ENCODE data around the gene TEX22.

Gene TEX22

GRCh38 chr14:105400016-105400415 lies 1.7 kb downstream of the TEX22 start:
- DNase-seq, result no peak

DNA sequence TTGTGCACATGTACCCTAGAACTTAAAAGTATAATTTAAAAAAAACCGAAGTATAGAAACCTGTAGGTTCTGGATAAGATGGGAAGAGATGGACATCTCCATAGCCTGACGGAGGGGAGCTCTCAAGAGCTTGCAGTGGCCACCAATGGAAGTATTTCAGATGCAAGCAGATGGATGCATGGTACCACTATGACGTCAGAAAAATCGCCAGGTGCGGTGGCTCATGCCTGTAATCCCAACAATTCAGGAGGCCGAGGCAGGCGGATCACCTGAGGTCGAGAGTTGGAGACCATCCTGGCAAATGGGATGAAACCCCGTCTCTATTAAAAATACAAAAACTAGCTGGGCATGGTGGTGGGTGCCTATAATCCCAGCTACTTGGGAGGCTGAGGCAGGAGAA lies 3.4 kb downstream of the TEX22 start:
- DNase-seq, result no peak

DNA sequence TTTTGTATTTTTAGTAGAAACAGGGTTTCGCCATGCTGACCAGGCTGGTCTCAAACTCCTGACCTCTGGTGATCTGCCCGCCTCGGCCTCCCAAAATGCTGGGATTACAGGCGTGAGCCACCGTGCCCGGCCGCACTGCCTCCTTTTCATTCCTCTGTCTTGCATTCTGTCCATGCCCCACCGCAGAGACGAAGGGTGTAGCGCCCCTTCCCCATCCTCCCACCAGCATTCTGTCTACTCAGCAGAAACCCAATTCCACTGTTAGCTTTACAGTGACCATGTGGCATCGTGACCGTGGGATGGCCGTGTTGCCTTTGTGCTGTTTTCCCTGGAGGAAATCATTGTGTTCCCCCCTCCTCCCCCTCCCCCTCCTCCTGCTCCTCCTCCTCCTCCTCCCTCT lies 10.3 kb downstream of the TEX22 start:
- no peak for DNase-seq

- DNase-seq, result no peak
Measured at GRCh38 chr14:105409364-105409763, 11.0 kb downstream of the TEX22 start.

DNA sequence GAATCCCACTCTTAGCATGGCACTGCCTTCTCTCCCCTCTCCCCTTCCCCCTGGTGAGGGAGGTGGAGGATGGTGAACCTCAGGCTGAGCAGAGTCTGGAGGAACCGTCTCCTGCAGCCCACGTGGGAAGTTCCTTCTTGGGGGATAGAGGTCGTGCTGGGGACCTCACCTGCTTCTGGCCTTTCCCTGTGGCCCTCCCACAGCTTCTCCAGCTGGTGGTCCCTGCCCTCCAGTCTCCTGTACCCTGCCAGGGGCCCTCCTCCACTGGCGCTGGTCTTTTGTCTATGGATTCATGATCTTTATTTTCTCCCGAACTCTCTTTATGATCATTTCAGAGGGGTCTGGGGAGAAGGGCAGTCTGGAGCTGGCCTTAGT lies 12.3 kb downstream of the TEX22 start:
- DNase-seq, result no peak

GRCh38 chr14:105411017-105411941 lies 12.9 kb downstream of the TEX22 start:
- peak; percentile 77 for DNase-seq

DNA sequence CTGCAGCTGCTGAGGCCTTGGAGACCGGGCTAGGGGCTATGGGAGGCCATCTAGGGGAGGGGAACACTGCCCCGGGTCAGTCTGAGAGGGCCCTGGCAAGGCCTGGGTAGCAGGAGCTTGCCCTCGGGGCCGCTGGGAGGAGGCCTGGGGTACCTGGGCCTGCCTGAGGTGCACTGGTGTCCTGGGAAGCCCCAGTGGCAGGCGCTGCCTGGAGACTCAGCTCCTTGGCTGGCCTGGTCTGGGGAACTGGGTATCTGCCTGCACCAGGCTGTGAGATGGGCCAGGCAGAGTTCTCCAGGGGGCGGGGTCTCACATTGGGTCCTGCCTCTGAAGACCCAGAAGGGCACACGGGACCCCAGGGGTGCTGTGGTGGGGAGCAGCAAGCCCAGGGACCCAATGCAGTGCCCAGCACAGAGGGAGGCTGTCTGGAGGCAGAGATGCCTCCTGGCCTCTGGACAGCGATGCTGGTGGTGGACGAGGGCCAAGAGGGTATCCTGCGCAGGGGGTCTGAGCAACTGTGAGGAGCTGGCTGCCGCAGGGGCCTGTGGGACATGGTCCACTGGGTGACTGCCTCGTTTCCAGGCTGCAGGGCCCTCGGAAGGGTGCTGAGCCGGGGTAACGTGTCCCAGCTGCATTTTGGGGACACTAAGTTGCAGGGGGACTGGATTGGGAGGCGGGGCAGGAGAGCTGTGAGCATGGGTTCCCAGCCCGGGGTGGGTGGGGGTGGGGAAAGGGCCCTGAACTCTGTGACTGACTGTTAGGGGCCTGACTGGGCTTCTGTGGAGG lies 13.8 kb downstream of the TEX22 start:
- no peak for DNase-seq

DNA sequence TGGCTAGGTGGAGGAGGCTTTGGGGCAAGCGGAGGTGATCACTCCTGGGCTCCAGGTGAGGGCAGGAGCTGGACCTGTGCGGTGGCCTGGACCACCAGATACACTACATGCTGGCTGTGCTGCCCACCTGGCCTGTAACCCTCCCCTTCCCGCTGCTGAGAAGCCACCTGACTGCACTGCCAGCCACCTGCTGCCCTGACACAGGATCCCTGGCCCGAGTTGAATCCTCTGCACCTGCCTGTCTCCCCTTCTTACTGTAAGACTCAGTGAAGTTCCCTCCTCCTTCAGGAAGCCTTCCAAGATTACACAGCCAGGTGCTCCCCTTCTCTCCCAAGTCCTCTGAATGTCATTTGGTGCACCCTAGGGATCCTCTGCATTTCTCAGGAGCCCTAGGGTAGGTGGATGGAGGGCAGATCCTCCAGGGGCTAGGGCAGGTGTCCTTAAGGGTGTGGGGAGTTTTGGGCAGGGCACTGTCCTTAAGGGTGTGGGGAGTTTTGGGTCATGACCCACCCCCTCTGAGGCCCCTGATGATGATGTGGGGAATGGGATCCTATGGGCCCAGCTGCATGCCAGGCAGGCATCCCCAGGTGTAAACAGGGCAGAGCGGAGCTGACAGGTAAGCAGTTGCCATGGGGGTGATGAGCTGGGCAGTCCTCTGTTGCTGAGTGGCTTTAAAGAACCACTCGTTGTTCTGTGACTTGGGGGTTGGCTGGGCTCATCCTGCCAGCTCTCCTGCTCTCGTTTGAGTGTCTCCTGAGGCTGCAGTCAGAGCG lies 14.6 kb downstream of the TEX22 start:
- DNase-seq, result no peak

DNA sequence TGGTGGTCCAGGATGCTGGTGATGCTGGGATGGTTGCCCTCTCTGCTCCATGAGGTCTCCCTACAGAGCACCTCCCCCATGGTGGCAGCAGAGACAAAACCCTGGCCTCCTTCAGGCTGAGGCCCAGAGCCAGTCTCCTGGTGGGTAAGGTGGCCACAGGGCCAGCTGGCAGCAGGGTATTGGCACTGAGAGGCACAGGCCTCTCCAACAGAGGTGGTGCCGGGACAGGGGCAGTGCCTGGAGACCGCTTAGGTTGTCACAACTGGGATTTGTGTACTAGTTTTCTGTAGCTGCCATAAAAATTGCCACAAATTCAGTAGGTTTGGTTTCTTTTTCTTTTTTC lies 15.2 kb downstream of the TEX22 start:
- DNase-seq, result no peak

DNA sequence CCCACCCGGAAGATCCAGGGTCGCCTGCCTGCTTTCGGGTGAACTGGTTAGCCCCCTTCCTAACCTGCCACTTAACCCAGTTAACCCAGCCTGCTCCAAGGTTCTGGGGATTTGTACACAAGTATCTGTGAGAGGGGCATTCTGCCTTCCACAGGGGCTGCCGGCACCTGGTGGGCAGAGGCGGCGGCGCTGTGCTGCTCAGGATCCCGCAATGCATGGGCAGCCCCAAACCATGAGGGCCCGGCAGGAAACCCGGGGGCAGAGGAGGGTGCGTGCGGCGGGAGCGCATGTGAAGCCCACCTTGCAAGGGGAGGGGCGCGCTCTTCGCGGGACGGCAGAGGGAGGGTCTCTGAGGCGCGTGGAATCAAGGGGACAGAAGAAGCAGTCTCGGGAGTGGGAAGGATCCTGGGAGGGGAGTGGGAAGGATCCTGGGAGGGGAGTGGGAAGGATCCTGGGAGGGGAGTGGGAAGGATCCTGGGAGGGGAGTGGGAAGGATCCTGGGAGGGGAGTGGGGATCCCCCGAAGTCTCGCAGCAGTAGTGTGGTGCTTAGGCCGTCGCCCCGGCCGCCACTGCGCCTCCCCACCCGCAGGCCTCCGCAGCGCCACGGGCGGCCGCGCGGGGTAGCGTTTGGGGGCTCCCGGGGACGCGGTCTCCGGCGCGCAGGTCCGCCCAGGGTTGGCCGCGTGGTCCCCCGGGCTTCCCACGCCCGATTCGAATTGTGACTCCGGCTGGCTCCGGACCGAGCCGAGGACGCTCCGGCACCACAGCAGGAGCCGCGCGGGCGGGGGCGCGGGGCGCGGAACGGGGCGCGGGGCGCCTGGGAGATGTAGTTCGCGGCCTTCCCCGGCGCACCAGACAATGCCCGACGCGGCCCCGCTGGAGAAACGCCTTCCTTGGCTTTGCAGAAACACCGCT lies 16.4 kb downstream of the TEX22 start:
- peak; percentile 86 for DNase-seq

GRCh38 chr14:105415481-105416428 lies 17.4 kb downstream of the TEX22 start:
- DNase-seq, result no peak

- no peak for DNase-seq
Measured at GRCh38 chr14:105416671-105417070, 18.3 kb downstream of the TEX22 start.

- DNase-seq, result no peak
Measured at GRCh38 chr14:105417690-105418121, 19.4 kb downstream of the TEX22 start.

DNA sequence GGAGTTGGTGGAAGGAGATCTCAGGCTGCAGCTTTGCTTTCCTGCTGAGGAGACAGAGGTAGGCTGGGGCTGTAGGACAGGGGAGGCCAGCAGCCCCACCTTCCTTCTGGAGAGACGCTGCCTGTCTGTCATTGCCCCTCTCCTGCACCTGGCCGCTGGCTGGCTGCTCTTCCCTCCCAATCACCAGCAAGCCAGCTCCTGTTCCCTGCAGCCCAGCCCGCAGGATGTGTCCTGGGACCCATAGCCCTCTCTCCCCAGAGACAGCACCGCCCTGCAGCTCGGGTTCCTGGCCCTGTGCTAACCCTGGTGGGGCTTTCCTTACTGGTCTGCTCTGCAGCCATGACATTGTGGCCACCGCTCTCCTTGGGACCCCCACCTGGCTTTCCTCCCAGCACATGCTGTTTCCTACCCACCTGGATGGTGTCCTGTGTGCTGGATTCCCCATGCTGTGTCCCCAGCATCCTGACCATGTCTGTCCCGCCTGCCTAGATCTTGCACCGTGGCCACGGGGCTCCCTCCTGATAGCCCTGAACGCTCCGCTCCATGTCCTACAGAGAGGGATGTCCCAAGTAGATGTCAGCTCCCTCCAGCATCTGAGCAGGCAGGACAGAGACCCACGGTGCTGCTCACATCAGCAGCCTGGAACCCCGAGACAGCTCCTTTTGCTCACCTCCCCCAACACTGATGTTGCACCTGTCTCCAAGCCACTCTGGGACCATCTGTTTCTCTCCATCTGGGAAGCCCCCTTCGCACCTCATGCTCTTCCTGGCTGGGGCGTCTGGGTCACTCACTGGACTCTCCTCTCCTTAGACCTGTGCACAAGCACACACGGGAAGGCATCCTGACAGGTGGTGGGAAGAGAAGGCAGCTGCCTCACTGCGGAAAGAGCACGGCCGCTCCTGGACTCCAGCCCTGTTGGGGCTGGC lies 20.2 kb downstream of the TEX22 start:
- DNase-seq, result no peak

DNA sequence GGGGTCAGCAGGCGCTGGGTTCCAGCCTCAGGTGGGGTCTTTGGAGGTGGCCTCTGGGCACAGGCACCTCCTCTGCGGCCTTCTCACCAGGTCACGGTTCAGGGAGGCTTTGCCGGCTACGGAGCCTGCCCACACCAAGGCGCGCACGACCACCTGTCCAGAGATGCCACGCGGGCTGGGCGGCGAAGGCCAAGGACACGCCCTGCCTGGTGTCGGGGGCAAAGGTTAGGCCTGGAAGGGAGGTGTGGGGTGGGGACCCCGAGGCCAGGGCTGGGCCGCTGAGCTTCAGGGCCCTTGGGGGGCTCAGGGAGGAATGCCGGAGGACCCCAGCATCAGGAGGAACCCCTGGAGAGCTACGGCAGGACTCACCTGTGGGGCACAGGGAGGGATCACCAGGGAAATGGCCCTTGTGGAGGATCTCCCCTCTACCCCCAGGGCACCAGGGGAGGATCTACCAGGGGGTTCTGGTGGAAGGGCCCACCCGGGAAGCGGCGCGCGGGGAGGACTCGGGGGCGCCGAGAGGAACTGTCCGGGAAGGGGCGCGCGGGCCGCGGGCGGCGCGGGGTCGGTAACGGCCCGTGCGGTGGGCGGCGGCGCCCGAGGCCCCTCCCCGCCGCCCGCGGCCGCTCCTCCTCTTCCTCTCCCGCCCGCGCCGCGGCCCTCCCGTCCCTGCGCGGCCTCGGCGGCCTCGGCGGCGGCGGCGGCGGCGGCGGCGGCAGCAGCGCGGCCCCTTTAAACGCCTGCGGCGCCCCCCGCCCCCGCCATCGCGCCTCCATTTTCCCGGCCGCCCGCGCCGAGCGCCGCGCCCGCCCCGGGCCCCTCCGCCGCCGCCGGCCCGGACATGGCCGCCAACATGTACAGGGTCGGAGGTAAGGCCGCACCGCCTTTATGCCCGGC lies 21.1 kb downstream of the TEX22 start, which contains the start of gene MTA1:
Gene MTA1 (plus strand): TSS at position 633 of the 897 bp plus-strand sequence. CDS start 209 bp downstream, at position 842.
- DNase-seq, result peak; percentile 71

DNA sequence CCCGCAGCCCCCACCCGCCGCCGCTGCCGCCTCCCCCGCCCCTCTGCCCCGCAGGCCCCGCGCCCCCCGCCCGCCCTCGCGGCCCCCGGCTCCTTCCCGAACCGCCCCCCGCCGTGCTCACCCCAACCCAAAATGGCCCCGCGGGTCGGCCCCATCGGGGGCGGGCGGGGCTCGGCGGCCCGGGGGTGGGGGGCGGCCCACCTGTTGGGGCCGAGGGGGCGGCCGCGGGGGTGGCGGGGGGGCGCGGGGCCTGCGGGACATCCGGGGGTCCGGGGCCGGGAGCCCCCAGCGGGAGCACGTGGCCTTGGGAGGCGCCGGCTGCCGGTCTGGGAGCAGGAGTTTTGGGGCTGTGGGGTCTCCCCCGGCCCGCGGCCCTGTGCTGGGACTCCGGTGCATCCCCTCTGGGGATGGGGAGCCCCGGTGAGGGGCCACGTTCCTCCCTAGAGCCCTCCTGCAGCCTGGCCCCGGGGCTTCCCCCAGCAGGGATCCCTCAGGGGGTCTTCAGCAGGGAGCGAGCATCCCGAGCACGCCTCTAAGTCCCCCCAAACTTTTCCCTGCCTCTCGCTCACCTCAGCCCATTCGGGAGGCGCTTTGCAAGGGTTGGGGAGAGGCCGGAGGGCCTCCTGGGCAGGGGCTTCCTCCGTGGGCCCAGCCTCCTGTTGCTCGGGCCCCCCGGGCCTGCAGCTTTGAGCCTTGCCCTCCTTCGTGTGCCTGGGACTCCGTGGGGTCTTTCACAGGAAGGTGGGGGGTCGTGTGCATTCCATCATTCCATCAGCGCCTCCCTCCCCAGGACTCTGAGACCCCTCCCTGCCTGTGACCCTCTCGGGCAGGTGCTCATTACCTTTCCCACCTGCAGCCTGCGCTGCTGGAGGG lies 22.0 kb downstream of the TEX22 start:
- peak; percentile 40 for DNase-seq
